Measurements from ENCODE around the gene USP3. TPM values are rescaled to one million over a fixed set of nuclear protein-coding genes. Genes with fewer than 3 reads are reported as not detected.

Gene USP3
- total RNA-seq, 4 donors from 2014 or later, result 26.5 to 96.3 (median 65.8) TPM

DNA sequence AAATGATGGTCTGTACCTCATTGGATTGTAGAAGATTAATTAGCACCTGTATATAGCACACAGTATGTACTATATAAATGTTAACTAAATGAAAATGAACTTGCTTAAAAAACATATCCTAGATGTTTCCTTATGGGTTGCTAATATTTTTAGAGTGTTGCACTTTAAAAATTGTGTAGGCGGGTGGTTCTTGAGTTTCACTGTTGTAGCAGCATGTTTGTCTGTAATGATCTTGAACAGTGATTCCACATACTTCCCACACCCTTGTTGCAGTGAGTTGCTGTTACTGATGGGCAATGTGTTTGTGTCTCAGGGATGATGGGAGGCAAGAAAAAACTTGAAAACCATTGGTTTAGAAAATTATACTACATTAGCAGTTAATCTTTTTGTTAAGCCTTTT, 22.0 kb downstream of the USP3 start:
- Histone ChIP-seq H3K27ac (no peak overlapping the region), H3K4me1 (peaks cover 0 to 7% of the 10 kb centered on the region in 2 donors), H3K36me3 (no peaks in the 10 kb centered on the region), H3K9me3 (no peaks in the 10 kb centered on the region), H3K27me3 (no peaks in the 10 kb centered on the region), H3K4me3 (no peak overlapping the region)
- no peak for DNase-seq
- TF ChIP-seq POLR2A (IDR thresholded peaks at IDR 0.05), result no peak
- TF ChIP-seq, protein P1, sequence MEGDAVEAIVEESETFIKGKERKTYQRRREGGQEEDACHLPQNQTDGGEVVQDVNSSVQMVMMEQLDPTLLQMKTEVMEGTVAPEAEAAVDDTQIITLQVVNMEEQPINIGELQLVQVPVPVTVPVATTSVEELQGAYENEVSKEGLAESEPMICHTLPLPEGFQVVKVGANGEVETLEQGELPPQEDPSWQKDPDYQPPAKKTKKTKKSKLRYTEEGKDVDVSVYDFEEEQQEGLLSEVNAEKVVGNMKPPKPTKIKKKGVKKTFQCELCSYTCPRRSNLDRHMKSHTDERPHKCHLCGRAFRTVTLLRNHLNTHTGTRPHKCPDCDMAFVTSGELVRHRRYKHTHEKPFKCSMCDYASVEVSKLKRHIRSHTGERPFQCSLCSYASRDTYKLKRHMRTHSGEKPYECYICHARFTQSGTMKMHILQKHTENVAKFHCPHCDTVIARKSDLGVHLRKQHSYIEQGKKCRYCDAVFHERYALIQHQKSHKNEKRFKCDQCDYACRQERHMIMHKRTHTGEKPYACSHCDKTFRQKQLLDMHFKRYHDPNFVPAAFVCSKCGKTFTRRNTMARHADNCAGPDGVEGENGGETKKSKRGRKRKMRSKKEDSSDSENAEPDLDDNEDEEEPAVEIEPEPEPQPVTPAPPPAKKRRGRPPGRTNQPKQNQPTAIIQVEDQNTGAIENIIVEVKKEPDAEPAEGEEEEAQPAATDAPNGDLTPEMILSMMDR (IDR thresholded peaks at IDR 0.05), result no peak
- intact Hi-C loops (cut with DNase I; ENCODE audit: low total_unique reads), result no loop called here

DNA sequence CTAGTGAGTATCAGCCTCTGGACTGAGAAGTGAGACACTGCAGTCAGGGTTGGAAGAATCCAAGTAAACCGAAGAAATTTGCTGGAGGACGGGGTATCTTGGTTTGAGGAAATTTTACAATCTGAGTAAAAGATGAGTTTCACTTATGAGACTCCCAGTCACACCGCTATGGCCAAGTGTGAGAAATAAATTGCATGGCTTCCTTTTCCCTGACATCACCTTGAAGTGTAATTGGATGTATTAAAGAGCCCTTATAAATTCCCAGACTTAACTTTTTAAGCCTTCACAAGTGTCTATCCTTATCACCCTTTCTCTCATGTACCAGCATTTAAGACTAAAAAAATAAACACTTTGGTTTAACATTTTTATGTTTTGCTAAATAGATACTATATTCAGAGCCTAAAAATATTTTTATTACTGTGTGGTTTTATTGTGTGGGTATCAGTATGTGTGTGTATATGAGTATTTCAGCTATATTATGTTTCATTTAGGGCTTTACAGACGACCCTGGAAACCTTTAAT, 23.8 kb downstream of the USP3 start:
- intact Hi-C loops (cut with DNase I; ENCODE audit: low total_unique reads), result no loop called here
- H3K4me1 ChIP-seq, result peaks cover 0 to 7% of the 10 kb centered on the region in 2 donors

DNA sequence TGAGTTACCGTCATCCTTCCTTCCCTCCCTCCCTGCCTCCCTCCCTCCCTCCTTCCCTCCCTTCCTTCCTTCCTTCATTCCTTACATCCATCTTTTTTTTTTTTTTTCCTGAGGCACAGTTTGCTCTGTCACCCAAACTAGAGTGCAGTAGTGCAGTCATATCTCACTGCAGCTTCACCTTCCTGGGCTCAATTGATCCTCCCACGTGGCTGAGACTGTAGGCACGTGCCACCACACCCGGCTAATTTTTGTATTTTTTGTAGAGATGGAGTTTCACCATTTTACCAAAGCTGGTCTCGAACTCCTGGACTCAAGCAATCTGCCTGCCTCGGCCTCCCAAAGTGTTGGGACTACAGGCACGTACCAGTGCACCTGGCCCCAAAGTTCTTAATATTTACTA, 25.8 kb downstream of the USP3 start:
- TF ChIP-seq, protein P1 (IDR thresholded peaks at IDR 0.05), result no peak
- no peak for TF ChIP-seq POLR2A (IDR thresholded peaks at IDR 0.05)
- Histone ChIP-seq H3K27ac (no peak overlapping the region), H3K27me3 (no peaks in the 10 kb centered on the region), H3K9me3 (no peaks in the 10 kb centered on the region), H3K36me3 (no peaks in the 10 kb centered on the region), H3K4me3 (no peak overlapping the region), H3K4me1 (no peaks in the 10 kb centered on the region)
- DNase-seq, result no peak
- intact Hi-C loops (cut with DNase I; ENCODE audit: low total_unique reads), result no loop called here

More for the DNA sequence above, 23.8 kb downstream of the USP3 start:
- Histone ChIP-seq H3K27ac (no peak overlapping the region), H3K36me3 (no peaks in the 10 kb centered on the region), H3K4me3 (no peak overlapping the region), H3K9me3 (no peaks in the 10 kb centered on the region), H3K27me3 (no peaks in the 10 kb centered on the region)
- no peak for DNase-seq
- no peak for TF ChIP-seq POLR2A (IDR thresholded peaks at IDR 0.05)
- TF ChIP-seq, protein P1 (IDR thresholded peaks at IDR 0.05), result no peak

DNA sequence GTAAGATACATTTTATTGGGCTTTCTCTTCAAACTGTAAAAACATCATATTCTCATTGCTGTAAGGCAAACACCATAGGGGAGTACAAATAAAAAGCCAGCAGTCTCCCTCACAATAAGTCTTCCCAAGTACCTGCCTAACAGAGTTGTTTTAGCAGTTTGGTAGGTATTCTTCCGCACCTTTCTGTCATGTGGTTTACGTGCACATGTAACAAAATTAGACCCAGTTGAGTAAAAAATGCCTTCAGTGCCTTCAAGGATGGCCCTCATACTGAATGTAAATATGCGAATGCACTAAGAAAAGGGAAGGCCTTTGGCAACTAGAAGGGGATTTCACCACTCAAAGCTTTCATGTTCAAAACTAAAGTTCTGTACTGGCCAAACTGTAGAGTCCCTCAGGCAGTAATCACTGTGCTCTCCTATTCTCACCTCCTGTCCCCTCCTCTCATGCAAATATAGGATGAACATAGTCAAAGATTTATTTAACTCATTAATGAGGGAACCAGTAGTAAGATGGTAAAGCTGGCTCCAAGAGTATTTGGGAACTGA, 26.4 kb downstream of the USP3 start:
- Histone ChIP-seq H3K4me1 (no peaks in the 10 kb centered on the region), H3K27me3 (no peaks in the 10 kb centered on the region), H3K4me3 (no peak overlapping the region), H3K27ac (no peak overlapping the region), H3K36me3 (no peaks in the 10 kb centered on the region), H3K9me3 (no peaks in the 10 kb centered on the region)
- TF ChIP-seq, protein P1 (IDR thresholded peaks at IDR 0.05), result no peak
- no peak for TF ChIP-seq POLR2A (IDR thresholded peaks at IDR 0.05)
- intact Hi-C loops (cut with DNase I; ENCODE audit: low total_unique reads), result no loop called here
- DNase-seq, result no peak

DNA sequence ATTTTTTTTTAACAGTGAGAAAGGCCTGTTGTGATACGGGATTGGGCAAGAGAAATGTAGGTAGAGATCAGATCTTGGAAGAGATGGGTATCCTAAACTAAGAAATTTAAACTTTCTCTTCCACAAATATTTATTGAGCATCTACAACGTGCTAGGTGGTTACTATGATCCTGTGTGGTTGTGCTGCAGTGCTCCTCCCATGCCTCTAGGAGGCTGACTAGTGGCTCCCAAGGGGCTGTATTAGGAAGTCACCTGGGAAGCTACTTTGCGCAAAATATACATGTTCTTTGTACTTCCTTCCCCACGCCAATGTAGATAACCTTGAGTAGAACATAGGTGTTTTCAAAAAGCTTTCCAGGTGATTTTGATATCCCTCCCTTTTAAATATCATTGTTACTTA, 27.2 kb downstream of the USP3 start:
- DNase-seq, result no peak
- TF ChIP-seq, protein P1 (IDR thresholded peaks at IDR 0.05), result no peak
- TF ChIP-seq POLR2A (IDR thresholded peaks at IDR 0.05), result no peak
- H3K36me3 ChIP-seq, result no peaks in the 10 kb centered on the region
- no peaks in the 10 kb centered on the region for H3K4me1 ChIP-seq
- H3K9me3 ChIP-seq, result no peaks in the 10 kb centered on the region
- intact Hi-C loops (cut with DNase I; ENCODE audit: low total_unique reads), result no loop called here
- H3K27ac ChIP-seq, result no peak overlapping the region
- H3K4me3 ChIP-seq, result no peak overlapping the region
- no peaks in the 10 kb centered on the region for H3K27me3 ChIP-seq
